Neural progenitor cell (in vitro differentiated cells): ENCODE data around the gene TUT1.

Experiments
- EZH2 ChIP-seq: fragments of 200-600 bp; sonication (generic); IDR thresholded peaks from 2 replicates; pipeline ENCODE4 v1.6.1; 2017; ENCODE audit warnings: antibody characterized with exemption, mild to moderate bottlenecking, moderate library complexity
- EZH2phosphoT487 ChIP-seq: fragments of 200-600 bp; sonication (generic); IDR thresholded peaks from 2 replicates; pipeline ENCODE4 v1.6.1; 2017; ENCODE audit warnings: antibody characterized with exemption
- TF ChIP-seq, protein P1 (sequence below): fragments of 200-600 bp; sonication (generic); IDR thresholded peaks from 2 replicates; pipeline ENCODE4 v1.5.1; 2017; ENCODE audit warnings: antibody characterized with exemption, mild to moderate bottlenecking

DNA sequence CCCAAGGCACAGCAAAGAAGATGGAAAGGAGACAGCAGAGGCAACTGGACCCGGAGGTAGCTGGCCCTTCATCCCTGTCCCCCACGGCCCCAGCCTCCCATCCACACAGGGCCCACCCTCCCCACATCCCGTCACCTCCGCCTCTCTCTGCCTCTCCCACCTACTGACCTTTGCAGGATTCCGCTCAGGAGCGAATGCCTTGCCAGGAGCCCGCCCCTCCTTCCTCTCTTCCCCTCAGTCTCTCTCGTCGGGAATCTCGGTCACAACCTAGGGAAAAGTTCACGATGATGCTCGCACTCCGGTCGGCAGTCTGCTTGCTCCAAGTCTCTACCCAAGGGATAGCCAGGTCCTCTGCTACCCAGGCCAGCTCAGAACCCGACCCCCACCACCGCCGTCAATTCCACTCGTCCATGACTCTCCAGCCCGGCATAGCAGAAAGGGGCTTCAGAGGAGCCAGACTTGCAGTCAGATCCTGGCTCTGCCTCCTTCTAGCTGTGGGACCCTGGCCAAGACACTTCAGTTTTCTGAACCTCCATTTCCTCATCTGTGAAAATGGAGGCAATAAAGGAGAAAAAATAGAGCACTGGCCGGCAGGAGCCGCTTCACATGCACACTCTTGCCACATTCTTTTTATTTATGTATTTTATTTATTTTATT is 54.9 kb downstream of the TUT1 start:
- TF ChIP-seq EZH2 (no peak), EZH2phosphoT487 (no peak)
- TF ChIP-seq, protein P1, sequence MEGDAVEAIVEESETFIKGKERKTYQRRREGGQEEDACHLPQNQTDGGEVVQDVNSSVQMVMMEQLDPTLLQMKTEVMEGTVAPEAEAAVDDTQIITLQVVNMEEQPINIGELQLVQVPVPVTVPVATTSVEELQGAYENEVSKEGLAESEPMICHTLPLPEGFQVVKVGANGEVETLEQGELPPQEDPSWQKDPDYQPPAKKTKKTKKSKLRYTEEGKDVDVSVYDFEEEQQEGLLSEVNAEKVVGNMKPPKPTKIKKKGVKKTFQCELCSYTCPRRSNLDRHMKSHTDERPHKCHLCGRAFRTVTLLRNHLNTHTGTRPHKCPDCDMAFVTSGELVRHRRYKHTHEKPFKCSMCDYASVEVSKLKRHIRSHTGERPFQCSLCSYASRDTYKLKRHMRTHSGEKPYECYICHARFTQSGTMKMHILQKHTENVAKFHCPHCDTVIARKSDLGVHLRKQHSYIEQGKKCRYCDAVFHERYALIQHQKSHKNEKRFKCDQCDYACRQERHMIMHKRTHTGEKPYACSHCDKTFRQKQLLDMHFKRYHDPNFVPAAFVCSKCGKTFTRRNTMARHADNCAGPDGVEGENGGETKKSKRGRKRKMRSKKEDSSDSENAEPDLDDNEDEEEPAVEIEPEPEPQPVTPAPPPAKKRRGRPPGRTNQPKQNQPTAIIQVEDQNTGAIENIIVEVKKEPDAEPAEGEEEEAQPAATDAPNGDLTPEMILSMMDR = no peak
